Natural killer cell (primary cell): ENCODE data around the gene FNDC10. TPM values are rescaled to one million over a fixed set of nuclear protein-coding genes. Genes with fewer than 3 reads are reported as not detected.

ENCODE experiments used
- ATAC-seq, 3 donors: fragments of 150-1000 bp in 2 of 3; fragments of 200-7000 bp in 1 of 3; cut with Tn5 transposase; 1 replicate in 1 of 3; 2 replicates in 2 of 3; pipeline ENCODE4 v1.10.0; 2021; ENCODE audit warnings: mild to moderate bottlenecking in 2 of 3, moderate library complexity in 2 of 3
- DNase-seq, 2 donors: peaks; one replicate each; pipeline versions ENCODE4 v3.0.0 to v3.0.0-alpha.2; 2013 to 2021; ENCODE audit warnings: mixed read lengths in 1 of 2
- H3K27ac ChIP-seq: one replicate; pipeline ENCODE4 v1.5.1; 2013; ENCODE audit warnings: mild to moderate bottlenecking, low read length
- H3K27me3 ChIP-seq: one replicate; pipeline ENCODE4 v1.6.1; 2013; ENCODE audit warnings: low read length; ENCODE audit not compliant: control insufficient read depth, insufficient read depth
- H3K36me3 ChIP-seq: one replicate; pipeline ENCODE4 v1.6.1; 2013; ENCODE audit warnings: low read length; ENCODE audit not compliant: control insufficient read depth, insufficient read depth
- H3K4me1 ChIP-seq: one replicate; pipeline ENCODE4 v1.6.1; 2013; ENCODE audit warnings: low read length; ENCODE audit not compliant: control insufficient read depth, insufficient read depth
- H3K4me3 ChIP-seq: one replicate; pipeline ENCODE4 v1.5.1; 2013; ENCODE audit warnings: low read length
- H3K9me3 ChIP-seq: one replicate; pipeline ENCODE4 v1.6.1; 2013; ENCODE audit warnings: low read length; ENCODE audit not compliant: control insufficient read depth, insufficient read depth
- H3K27ac Mint-ChIP-seq, 2 donors: one replicate each; pipeline ENCODE4 v1.8.0; 2022; ENCODE audit warnings: mild to moderate bottlenecking in 2 of 2, mixed read lengths in 2 of 2, moderate library complexity in 1 of 2
- H3K27me3 Mint-ChIP-seq, 2 donors: one replicate each; pipeline ENCODE4 v1.8.0; 2022; ENCODE audit warnings: low read depth in 2 of 2, mixed read lengths in 2 of 2
- H3K36me3 Mint-ChIP-seq: one replicate; pipeline ENCODE4 v1.8.0; 2022; ENCODE audit warnings: mixed read lengths
- H3K4me1 Mint-ChIP-seq, 2 donors: one replicate each; pipeline ENCODE4 v1.8.0; 2022; ENCODE audit warnings: mixed read lengths in 2 of 2
- H3K4me3 Mint-ChIP-seq: one replicate; pipeline ENCODE4 v1.8.0; 2022; ENCODE audit warnings: mild to moderate bottlenecking, moderate library complexity, mixed read lengths
- H3K9me3 Mint-ChIP-seq, 2 donors: one replicate each; pipeline ENCODE4 v1.8.0; 2022; ENCODE audit warnings: mixed read lengths in 2 of 2
- CTCF ChIP-seq: fragments of 200-600 bp; IDR thresholded peaks from one replicate; pipeline ENCODE4 v1.8.0; 2022; ENCODE audit warnings: antibody characterized with exemption
- WGBS: methylation state at CpG from one replicate; pipeline ENCODE4 v1.1.7; 2013; ENCODE audit warnings: missing lambda C conversion rate; ENCODE audit not compliant: insufficient coverage; 5-methylcytosine and 5-hydroxymethylcytosine counted together
- intact Hi-C: fragments of 100-400 bp; cut with micrococcal nuclease; formaldehyde crosslinking; loops from one replicate; pipeline ENCODE4 v1.14.2; 2022
- total RNA-seq, 4 donors: library from RNA; stranded (reverse); fragments of 120-200 nt in 1 of 4; gene quantifications; one replicate each; pipeline versions ENCODE4 v1.2.3 to v1.2.4, GENCODE V29; 2013 to 2022

The FNDC10 gene
- total RNA-seq, 3 donors from 2014 or later (not counting 1 experiment from before 2014, with no cell fraction given) = 2.8 to 3.2 (median 3.0) TPM

GRCh38 chr1:1598720-1599029 lies 1.3 kb downstream of the FNDC10 start:
- peaks cover 0 to 6% of the 10 kb centered on the region in 2 donors for H3K27me3 Mint-ChIP-seq
- H3K4me1 ChIP-seq = peaks cover 19% of the 10 kb centered on the region

GRCh38 chr1:1598051-1598719 lies 1.8 kb downstream of the FNDC10 start:
- peak overlapping the region; percentile 84 for H3K4me3 Mint-ChIP-seq
- H3K9me3 Mint-ChIP-seq = no peaks in the 10 kb centered on the region
- no peak for ATAC-seq
- no peak overlapping the region for H3K27ac Mint-ChIP-seq
- Histone ChIP-seq H3K36me3 (no peaks in the 10 kb centered on the region), H3K4me3 (no peak overlapping the region), H3K9me3 (no peaks in the 10 kb centered on the region), H3K4me1 (peaks cover 19% of the 10 kb centered on the region), H3K27me3 (peaks cover 2% of the 10 kb centered on the region), H3K27ac (no peak overlapping the region)
- no peak for TF ChIP-seq CTCF
- WGBS = 94% methylated on average over 28 of the region's 28 CpGs
- H3K27me3 Mint-ChIP-seq = peaks cover 0 to 6% of the 10 kb centered on the region in 2 donors
- H3K36me3 Mint-ChIP-seq = no peaks in the 10 kb centered on the region
- no peak for DNase-seq
- peaks cover 0 to 7% of the 10 kb centered on the region in 2 donors for H3K4me1 Mint-ChIP-seq
- intact Hi-C loops = no loop called here

More at GRCh38 chr1:1598720-1599029, 1.3 kb downstream of the FNDC10 start:
- no peak for TF ChIP-seq CTCF
- 94% methylated on average over 13 of the region's 13 CpGs for WGBS
- Mint-ChIP-seq H3K9me3 (no peaks in the 10 kb centered on the region), H3K27ac (no peak overlapping the region), H3K4me1 (peaks cover 0 to 7% of the 10 kb centered on the region in 2 donors), H3K4me3 (peak overlapping the region; percentile 84), H3K36me3 (no peaks in the 10 kb centered on the region)
- H3K36me3 ChIP-seq = no peaks in the 10 kb centered on the region
- H3K9me3 ChIP-seq = no peaks in the 10 kb centered on the region
- DNase-seq (no peak), ATAC-seq (no peak)
- no peak overlapping the region for H3K27ac ChIP-seq
- intact Hi-C loops = no loop called here
- H3K27me3 ChIP-seq = peaks cover 2% of the 10 kb centered on the region
- no peak overlapping the region for H3K4me3 ChIP-seq

GRCh38 chr1:1597275-1597930 lies 2.5 kb downstream of the FNDC10 start:
- Mint-ChIP-seq H3K27ac (no peak overlapping the region), H3K36me3 (no peaks in the 10 kb centered on the region), H3K4me1 (peaks cover 0 to 7% of the 10 kb centered on the region in 2 donors), H3K4me3 (peak overlapping the region; percentile 35), H3K27me3 (peaks cover 0 to 6% of the 10 kb centered on the region in 2 donors), H3K9me3 (no peaks in the 10 kb centered on the region)
- H3K27ac ChIP-seq = no peak overlapping the region
- no peaks in the 10 kb centered on the region for H3K36me3 ChIP-seq
- DNase-seq (peak in 1 of 2 donors; percentile 55), ATAC-seq (peak in 1 of 3 donors; percentile 22)
- peaks cover 19% of the 10 kb centered on the region for H3K4me1 ChIP-seq
- no peak overlapping the region for H3K4me3 ChIP-seq
- H3K9me3 ChIP-seq = no peaks in the 10 kb centered on the region
- WGBS = 40% methylated on average over 13 of the region's 16 CpGs
- TF ChIP-seq CTCF = no peak
- H3K27me3 ChIP-seq = peaks cover 2% of the 10 kb centered on the region
- intact Hi-C loops = no loop called here
